Measurements from ENCODE around the gene AQP2. TPM values are rescaled to one million over a fixed set of nuclear protein-coding genes. Genes with fewer than 3 reads are reported as not detected.

AQP2 gene
- total RNA-seq, 1 experiment from 2014 or later: not detected

GRCh38 chr12:49934505-49934904 is 16.0 kb upstream of the AQP2 start:
- in situ Hi-C loops (cut with HindIII; ENCODE audit: low pct_unique_long_range_greater_than_20kb, low sequenced_read_pairs): no loop called here
- DNase-seq (ENCODE audit: low read depth): no peak

GRCh38 chr12:49936925-49937324 is 13.6 kb upstream of the AQP2 start:
- in situ Hi-C loops (cut with HindIII; ENCODE audit: low pct_unique_long_range_greater_than_20kb, low sequenced_read_pairs): no loop called here
- DNase-seq (ENCODE audit: low read depth): no peak

DNA sequence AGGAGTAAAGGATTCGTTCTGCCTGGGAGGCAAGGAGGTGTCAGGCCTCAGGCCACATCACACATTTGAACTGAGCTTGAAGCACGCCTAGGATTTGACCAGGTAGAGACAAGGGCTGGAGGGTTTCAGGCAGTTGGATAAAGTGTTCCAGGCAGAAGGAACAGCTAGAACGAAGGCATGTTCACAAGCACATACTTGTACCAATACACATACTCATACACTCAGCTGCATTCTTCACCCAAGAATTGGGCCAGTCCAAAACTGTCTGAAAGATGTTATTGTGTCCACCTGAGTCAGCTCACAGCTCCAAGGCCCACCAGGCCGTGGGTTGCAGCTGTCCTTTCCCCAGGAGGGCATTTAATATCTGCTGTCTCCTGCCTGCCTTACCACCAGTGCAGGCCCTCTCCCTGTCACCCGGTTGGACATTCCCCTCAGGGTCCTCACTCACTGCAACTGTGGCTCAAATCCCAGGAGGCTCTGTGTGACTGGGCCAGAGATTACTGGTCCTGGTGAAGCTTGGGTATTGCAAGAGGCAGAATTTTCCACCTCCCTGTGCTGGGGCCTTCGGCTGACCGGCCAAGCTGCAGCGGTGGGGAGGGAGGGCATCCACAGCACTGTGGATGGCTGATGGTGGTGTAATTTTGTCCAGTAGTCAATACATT is 12.8 kb upstream of the AQP2 start:
- no peak for DNase-seq (ENCODE audit: low read depth)
- in situ Hi-C loops (cut with HindIII; ENCODE audit: low pct_unique_long_range_greater_than_20kb, low sequenced_read_pairs): no loop called here

DNA sequence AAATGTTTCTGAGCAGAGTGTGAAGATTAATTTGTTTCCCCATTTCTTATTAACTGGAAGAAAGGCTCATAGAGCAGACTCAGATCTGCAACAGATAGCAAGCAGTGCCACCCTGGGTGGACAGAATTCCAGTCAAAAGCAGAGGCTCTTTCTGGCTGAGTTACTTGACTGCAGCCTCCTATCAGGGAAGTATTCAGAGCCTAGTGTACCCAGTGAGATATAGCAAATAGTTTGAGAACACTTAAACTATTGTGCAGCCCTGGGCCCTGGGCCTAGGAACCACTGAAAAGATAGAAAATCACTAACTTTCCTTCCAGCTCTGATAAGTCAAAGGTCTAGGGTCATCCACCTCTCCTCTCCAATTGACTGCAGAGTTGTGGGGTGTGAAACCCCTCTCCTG is 11.2 kb upstream of the AQP2 start:
- no peak for DNase-seq (ENCODE audit: low read depth)
- in situ Hi-C loops (cut with HindIII; ENCODE audit: low pct_unique_long_range_greater_than_20kb, low sequenced_read_pairs): no loop called here

- DNase-seq (ENCODE audit: low read depth): no peak
- in situ Hi-C loops (cut with HindIII; ENCODE audit: low pct_unique_long_range_greater_than_20kb, low sequenced_read_pairs): no loop called here
These were observed 10.8 kb upstream of the AQP2 start for GRCh38 chr12:49939707-49940106.

DNA sequence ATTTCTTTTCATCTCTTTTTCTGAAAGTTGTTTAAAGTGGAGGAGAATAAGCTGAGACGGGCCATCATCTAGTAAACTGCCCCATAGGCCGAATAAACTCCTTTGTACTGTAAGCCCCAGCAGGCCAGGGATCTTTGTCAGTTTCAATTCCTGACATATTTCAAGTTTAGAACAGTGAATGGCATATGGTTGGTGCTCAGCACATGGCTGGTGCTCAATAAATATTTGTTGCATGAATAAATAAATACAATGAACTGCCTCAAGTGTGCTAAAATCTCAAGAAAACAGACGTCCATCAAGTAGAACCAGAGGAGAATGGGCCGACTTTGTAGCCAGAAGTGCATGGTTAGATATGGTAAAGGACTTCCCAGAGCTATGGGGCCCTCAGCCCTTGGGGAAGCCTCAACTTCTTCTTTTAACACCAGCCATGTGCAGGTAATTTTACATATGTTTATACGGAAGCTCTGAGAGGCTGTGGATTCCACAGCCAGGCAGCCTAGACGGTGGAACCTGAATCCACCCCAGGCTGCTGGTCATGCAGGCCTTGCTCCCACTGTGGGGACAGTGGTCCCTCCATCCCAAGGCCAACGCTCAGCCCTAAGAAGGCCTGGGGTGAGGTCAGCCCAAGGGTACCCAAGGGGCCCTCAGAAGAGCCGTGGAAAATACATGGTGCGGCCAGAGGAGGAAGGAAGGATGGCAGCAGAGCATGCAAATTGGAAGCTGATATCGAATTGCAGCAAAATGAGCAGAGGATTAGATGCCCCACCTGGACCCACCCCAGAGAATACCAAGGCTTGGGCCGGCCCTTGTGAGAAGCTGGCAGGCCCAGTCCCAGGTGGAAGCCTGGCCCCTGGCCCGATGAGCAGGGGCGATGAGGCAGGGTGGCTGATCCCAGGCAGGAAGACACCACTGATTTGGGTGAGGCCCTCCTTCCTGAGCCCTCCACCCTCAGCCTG is 8.7 kb upstream of the AQP2 start:
- DNase-seq (ENCODE audit: low read depth): no peak
- in situ Hi-C loops (cut with HindIII; ENCODE audit: low pct_unique_long_range_greater_than_20kb, low sequenced_read_pairs): no loop called here

DNA sequence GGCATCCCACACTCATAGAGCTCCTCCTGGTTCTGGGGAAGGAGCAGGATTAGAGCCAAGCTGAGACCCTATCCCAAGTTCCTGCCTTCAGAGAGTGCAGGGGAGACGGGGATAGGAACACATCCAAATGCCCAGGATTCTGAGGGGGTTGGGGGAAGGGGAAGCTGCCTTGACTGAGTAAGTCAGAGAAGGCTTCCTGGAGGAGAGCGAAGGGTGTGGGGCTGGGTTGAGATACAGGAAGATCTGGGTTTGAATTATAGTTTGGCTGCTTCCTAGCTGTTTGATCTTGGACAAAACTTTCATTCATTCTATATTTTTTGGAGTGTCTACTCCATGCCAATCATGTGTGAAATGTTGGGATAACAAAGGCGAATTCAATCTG is 8.0 kb upstream of the AQP2 start:
- no peak for DNase-seq (ENCODE audit: low read depth)
- in situ Hi-C loops (cut with HindIII; ENCODE audit: low pct_unique_long_range_greater_than_20kb, low sequenced_read_pairs): no loop called here

- no peak for DNase-seq (ENCODE audit: low read depth)
These were observed 7.5 kb upstream of the AQP2 start for GRCh38 chr12:49942921-49943624.

GRCh38 chr12:49943625-49943960 is 6.9 kb upstream of the AQP2 start:
- in situ Hi-C loops (cut with HindIII; ENCODE audit: low pct_unique_long_range_greater_than_20kb, low sequenced_read_pairs): no loop called here
- no peak for DNase-seq (ENCODE audit: low read depth)

More at GRCh38 chr12:49942921-49943624, 7.5 kb upstream of the AQP2 start:
- in situ Hi-C loops (cut with HindIII; ENCODE audit: low pct_unique_long_range_greater_than_20kb, low sequenced_read_pairs): no loop called here

GRCh38 chr12:49944046-49944445 is 6.5 kb upstream of the AQP2 start:
- DNase-seq (ENCODE audit: low read depth): no peak
- in situ Hi-C loops (cut with HindIII; ENCODE audit: low pct_unique_long_range_greater_than_20kb, low sequenced_read_pairs): no loop called here

DNA sequence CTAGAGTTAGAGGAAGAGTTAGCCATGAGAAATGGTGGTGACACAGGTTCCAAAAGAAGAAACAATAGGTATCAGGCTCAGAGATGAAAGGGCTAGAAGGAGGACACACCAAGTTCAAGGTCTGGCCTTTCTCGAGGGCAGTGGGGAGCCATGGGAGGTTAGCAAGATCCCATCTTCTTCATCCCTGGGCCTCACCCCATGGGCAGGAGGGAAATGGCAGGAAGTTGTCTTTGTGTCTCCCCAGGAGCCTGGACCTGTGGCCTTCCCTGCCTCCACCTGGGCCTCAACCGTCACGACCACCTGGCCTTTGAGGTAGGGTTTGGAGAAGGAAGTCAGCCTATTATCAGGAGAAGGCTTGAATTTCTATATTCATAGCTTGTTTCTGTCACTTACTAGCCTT is 5.8 kb upstream of the AQP2 start:
- no peak for DNase-seq (ENCODE audit: low read depth)
- in situ Hi-C loops (cut with HindIII; ENCODE audit: low pct_unique_long_range_greater_than_20kb, low sequenced_read_pairs): no loop called here

GRCh38 chr12:49945394-49946080 is 5.0 kb upstream of the AQP2 start:
- in situ Hi-C loops (cut with HindIII; ENCODE audit: low pct_unique_long_range_greater_than_20kb, low sequenced_read_pairs): no loop called here
- peak; percentile 71 for DNase-seq (ENCODE audit: low read depth)

DNA sequence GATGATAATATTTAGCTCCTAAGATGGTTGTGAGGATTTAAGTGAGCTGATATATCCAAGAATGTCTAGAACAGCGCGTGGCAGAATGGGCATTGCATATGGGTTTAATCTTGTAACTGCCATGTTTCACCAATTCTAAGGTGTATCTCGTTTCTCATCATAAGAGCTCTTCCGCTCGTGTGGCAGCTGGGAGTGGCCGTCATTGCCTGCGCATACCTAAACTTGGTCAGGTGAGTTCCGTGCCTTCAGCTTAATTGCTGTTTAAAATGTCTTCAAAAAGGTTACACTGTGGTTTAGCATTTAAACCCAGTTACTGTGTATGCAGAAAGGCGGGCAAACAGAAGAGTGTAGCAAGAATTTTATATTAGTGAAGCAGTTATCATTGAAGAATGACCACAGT is 4.5 kb upstream of the AQP2 start:
- in situ Hi-C loops (cut with HindIII; ENCODE audit: low pct_unique_long_range_greater_than_20kb, low sequenced_read_pairs): no loop called here
- DNase-seq (ENCODE audit: low read depth): no peak

- no peak for DNase-seq (ENCODE audit: low read depth)
- in situ Hi-C loops (cut with HindIII; ENCODE audit: low pct_unique_long_range_greater_than_20kb, low sequenced_read_pairs): no loop called here
These were observed 4.0 kb upstream of the AQP2 start for GRCh38 chr12:49946497-49946896.

GRCh38 chr12:49947593-49948226 is 2.8 kb upstream of the AQP2 start:
- in situ Hi-C loops (cut with HindIII; ENCODE audit: low pct_unique_long_range_greater_than_20kb, low sequenced_read_pairs): no loop called here

DNA sequence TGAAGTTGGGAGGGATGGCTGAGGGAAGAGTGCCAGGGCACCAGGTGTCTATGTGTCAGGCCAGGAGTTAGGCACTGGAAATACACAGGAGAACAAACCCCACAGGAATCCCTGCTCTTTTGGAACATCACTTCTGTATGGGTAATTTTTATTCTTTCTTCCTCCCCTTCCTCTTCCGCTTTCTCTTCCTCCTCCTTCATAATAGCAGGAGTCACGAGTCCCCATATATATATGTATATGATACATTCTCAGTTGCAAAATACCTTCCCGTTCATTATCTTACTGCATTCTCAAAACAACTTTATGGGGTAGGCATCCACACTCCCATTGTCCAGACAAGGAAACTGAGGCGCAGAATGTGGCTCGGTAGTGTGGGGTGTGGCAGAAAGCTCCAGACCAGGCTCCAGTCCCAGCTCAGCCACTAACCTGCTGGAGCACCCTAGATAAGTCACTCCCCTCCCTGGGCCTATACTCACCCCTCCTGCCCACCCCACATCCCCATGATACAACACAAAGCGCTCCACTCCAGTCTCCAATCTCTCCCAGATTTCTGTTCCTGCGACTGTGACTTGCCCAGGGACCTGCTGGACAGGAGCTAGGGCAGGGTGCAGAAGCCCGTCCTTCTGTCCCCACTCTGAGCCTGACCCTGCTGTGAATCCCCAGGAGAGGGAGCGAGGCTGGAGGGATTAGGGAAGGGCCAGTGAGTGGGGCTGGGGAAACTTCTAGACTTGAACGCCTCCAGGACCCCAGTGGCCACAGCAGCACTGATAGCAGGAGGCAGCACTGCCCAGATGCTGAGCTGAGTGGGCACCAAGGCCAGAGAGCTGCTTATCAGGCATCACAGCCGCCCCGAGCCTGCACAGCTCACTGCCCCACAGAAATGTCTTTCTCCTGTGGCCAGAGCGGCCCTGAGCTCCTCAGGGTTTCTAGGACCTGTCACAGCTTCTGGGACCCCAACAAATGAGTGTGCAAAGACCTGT is 1.4 kb upstream of the AQP2 start:
- no peak for DNase-seq (ENCODE audit: low read depth)
- in situ Hi-C loops (cut with HindIII; ENCODE audit: low pct_unique_long_range_greater_than_20kb, low sequenced_read_pairs): no loop called here

More at GRCh38 chr12:49947593-49948226, 2.8 kb upstream of the AQP2 start:
- DNase-seq (ENCODE audit: low read depth): no peak

- DNase-seq (ENCODE audit: low read depth): no peak
- in situ Hi-C loops (cut with HindIII; ENCODE audit: low pct_unique_long_range_greater_than_20kb, low sequenced_read_pairs): loop anchor here (25.0 kb wide), 1 partner anchor 112 kb away; the partner anchor contains the start of gene ASIC1
These were observed 671 bp upstream of the AQP2 start for GRCh38 chr12:49949866-49950265.

Measured in Caki2 (cell line).